NCI-H1048 (cell line): ENCODE data around the gene ZNF684.
A peak's percentile ranks its signal among the peaks of the same experiment; 100 is the strongest.
"Not testable (repeated sequence)": the region's sequence is repeated elsewhere in the genome, so short reads cannot be mapped to it uniquely, and the experiment has no call there.

Source experiments
- DNase-seq: peaks from one replicate; lab custom pipeline; 2025; lab: John Stamatoyannopoulos, UW

ZNF684 gene

GRCh38 chr1:40531381-40532061 lies at the start of gene ZNF684:
ZNF684 (plus strand) TSS chr1:40531637; CDS start chr1:40533167, 1,530 bp downstream.
- DNase-seq: peak; percentile 86

- DNase-seq: no peak
These were observed 36.0 kb upstream of the ZNF684 start for GRCh38 chr1:40495315-40495903.

GRCh38 chr1:40502651-40503050 lies 28.8 kb upstream of the ZNF684 start:
- not testable (repeated sequence) for DNase-seq

GRCh38 chr1:40507973-40508372 lies 23.5 kb upstream of the ZNF684 start:
- DNase-seq: no peak

- DNase-seq: no peak
These were observed 22.8 kb upstream of the ZNF684 start, which contains the start of gene EXO5 for GRCh38 chr1:40508375-40509341. EXO5 (plus strand) TSS chr1:40508767; CDS start chr1:40514545, 5,778 bp downstream.

- DNase-seq: no peak
These were observed 11.9 kb upstream of the ZNF684 start for GRCh38 chr1:40519517-40519916.

- no peak for DNase-seq
These were observed 579 bp upstream of the ZNF684 start for GRCh38 chr1:40530735-40531380.

- DNase-seq: no peak
These were observed 589 bp downstream of the ZNF684 start for GRCh38 chr1:40532062-40532389.

GRCh38 chr1:40532844-40533424 lies 1.5 kb downstream of the ZNF684 start:
- DNase-seq: no peak

GRCh38 chr1:40534589-40534988 lies 3.2 kb downstream of the ZNF684 start:
- DNase-seq: no peak

- DNase-seq: no peak
These were observed 4.3 kb downstream of the ZNF684 start for GRCh38 chr1:40535732-40536131.

GRCh38 chr1:40539338-40539737 lies 7.9 kb downstream of the ZNF684 start:
- no peak for DNase-seq

GRCh38 chr1:40546957-40547356 lies 15.5 kb downstream of the ZNF684 start:
- no peak for DNase-seq

- no peak for DNase-seq
These were observed 21.6 kb downstream of the ZNF684 start for GRCh38 chr1:40553017-40553416.

GRCh38 chr1:40554807-40555206 lies 23.4 kb downstream of the ZNF684 start:
- not testable (repeated sequence) for DNase-seq

GRCh38 chr1:40556121-40556520 lies 24.7 kb downstream of the ZNF684 start:
- DNase-seq: no peak

- not testable (repeated sequence) for DNase-seq
These were observed 26.8 kb downstream of the ZNF684 start for GRCh38 chr1:40558241-40558640.

GRCh38 chr1:40562185-40562584 lies 30.7 kb downstream of the ZNF684 start:
- DNase-seq: no peak

GRCh38 chr1:40563266-40563665 lies 31.8 kb downstream of the ZNF684 start:
- DNase-seq: no peak

GRCh38 chr1:40564506-40564905 lies 33.1 kb downstream of the ZNF684 start:
- no peak for DNase-seq

- DNase-seq: no peak
These were observed 33.5 kb downstream of the ZNF684 start for GRCh38 chr1:40564913-40565312.

GRCh38 chr1:40567825-40568224 lies 36.4 kb downstream of the ZNF684 start:
- no peak for DNase-seq
